ENCODE data around the gene OR2J2.
"Not testable (repeated sequence)": the region's sequence is repeated elsewhere in the genome, so short reads cannot be mapped to it uniquely, and the experiment has no call there.

Gene OR2J2

DNA sequence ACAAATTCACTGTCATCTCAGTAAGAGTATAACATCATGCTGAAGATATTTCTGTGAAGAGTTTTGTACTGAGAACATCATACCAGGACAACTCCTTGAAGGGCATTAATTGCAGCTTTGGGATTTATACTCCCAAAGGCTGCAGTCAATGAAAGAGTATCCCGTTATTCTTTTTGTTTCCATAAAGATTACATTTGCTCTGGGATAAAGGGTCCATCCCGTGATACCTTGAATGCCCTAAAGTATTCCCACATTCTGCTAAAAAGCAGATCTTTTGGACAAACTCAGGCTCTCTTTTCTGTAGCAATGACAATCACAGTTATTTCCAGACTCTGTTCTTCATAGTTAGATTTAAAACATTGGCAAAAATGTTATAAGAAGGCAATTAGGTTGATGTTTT lies at the start of gene OR2J2:
Gene OR2J2, plus strand, starts transcription at position 301 of the 400 bp plus-strand sequence. CDS start 2,729 bp downstream, outside the sequence.
- DNase-seq = not testable (repeated sequence)

DNA sequence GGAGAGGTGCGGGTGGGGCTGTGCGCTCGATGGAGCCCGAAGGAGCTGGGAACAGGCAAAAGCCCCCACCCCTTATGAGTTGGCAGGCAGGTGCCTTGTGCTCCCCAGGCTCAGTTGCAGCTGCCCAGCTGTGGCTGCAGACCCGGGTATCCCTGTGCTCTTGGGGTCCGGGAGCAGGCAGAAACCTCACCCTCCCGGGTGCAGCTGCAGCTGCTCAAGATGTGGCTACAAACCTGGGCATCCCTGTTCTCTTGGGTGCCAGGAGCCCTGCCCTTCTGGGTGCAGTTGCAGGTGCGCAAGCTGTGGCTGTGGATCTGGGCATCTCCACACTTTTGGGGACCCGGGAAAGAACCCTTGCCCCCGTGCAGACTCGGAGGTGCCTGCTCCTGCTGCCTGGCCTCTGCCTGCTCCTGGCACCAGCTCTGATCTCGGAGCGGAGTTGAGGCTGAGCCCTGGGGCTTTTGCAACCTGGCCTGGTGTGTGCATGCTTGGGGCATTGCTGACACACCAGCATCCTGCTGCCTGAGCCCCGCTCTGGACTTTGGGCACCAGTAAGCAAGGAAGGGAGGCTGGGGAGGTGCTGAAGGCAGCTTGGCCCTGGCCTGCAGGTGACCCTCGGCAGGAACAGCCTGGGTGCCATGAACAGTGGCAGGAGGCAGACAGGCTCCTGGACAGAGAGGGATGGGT lies 41.2 kb upstream of the OR2J2 start:
- DNase-seq = no peak

DNA sequence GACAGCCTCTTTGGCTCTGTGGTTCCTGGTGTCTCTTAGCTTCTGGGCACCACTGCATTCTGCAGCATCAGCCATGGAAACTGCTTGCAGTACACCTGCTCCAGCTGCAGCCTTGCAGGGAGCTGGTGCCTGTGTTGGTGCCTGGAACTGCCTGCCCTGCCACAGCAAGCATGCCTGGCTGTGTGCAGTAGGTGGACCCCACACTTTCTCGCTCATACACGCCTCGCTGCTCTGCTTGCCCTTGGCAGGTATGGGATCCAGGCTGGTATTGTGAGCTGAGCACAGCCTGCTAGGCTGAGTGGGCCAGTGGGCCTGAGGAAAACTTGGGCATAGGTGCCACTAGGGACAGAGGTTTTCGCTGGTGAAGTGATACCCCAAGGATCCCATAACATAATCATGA lies 40.1 kb upstream of the OR2J2 start:
- no peak for DNase-seq

DNA sequence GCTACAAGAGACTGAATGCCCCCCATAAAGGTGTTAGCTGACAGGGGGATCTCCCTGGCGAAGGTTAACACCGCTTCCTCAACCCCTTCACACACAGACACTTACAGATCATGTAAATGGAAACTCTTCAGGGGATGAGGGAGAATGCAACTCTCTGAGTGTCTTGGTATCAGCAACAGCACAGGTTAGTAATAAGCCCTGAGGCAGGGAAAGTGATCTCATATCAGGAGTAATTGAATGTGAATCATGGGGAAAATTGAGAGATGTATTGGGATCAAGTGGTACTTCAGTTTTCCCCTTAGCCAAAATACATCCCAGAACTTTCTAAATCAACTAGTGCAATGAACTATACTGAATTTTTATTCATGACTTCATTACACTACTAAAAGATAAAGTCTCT lies 39.0 kb upstream of the OR2J2 start:
- DNase-seq = no peak

DNA sequence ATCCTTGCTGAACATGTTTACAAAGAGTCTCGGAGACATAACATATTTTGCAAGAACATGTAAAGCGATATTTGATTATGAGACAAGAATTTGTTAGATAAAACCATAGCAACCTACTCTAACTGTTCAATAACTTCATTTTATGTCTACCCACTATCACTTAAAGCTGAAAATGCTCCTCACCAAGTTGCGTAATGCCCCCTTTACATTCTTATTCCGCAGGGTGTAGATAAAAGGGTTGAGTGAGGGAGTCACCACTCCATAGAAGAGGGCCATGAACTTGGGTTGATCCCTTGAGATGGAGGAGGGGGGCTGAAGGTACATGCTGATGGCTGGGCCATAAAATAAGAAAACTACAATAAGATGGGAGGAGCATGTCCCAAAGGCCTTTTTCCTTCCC lies 33.0 kb upstream of the OR2J2 start:
- DNase-seq = no peak

DNA sequence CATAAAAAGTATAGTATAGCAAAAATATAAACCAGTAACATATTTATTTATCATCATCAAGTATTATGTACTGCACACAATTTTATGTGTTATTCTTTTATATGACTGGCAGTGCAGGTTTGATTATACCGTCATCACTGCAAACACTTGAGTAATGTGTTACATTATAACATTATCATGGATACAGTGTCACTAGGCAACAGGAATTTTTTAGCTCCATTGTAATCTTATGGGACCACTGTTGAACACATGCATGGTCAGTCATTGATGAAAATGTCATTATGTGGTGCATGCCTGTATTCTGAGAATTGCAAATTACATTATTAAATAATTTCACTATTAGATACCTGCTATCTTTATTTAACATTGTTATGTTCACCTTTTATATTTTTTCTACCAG lies 29.1 kb upstream of the OR2J2 start:
- DNase-seq = no peak

DNA sequence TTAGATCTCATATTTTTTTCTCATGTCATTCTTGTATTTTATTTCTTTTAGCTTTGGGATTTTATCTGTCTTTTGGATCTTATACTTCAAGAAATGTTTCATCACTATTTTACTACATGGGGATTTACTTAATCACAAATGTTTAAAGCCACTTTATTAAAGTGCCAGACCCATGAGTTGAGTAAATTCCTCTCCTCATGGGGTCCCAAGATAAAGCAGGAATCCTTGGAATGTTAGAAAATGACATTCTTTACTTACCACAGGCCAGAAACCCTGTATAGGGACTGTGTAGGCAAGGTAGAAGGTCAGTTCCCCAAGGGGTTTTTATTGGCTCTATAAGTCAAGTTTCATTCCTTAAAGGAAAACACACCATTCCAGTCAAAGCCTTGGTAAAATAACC lies 28.4 kb upstream of the OR2J2 start:
- DNase-seq = no peak

DNA sequence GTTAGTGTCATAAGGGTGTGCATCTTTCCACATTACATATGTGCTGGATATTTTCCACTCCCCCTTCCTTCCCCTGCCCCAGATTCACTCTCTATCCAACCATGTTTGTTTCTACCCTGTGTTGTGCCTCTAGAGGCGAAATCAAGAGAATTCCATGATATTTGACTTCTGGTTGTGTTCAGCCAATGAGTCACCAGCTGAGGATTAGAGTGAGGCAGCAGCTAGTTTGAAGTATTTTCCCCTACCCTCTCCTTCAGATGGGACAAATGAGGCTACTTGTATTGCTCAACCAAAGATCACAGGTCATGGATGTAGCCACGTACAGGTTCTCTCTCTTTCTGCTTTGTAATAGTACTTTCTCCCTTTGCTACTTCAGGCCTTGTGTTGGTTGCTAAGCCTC lies 24.5 kb upstream of the OR2J2 start:
- no peak for DNase-seq

DNA sequence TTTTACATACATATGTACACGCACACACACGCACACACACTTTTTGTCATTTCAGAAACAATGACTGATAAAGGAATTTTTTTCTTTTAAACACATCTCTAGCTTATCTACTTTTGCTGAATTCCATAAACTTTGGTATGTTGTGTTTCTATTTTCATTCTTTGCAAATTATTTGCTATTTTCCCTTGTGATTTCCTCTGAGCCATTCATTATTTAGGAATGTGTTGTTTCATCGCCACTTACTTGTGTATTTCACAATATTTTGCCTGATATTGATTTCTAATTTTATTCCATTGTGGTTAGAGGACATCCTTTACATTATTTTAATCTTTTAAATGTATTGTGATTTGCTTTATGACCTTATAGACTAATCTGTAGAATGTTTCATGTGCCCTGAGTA lies 23.6 kb upstream of the OR2J2 start:
- no peak for DNase-seq

DNA sequence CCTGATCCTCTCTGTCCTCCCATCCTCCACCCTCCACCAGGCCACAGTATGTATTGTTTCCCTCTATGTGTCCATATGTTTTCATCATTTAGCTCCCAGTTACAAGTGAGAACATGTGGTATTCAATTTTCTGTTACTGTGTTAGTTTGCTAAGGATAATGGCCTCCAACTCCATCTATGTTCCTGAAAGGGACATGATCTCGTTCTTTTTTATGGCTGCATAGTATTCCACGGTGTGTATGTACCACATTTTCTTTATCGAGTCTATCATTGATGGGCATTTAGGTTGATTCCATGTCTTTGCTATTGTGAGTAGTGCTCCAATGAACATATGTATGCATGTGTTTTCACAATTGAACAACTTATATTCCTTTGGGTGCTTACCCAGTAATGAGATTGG lies 21.3 kb upstream of the OR2J2 start:
- DNase-seq = not testable (repeated sequence)

DNA sequence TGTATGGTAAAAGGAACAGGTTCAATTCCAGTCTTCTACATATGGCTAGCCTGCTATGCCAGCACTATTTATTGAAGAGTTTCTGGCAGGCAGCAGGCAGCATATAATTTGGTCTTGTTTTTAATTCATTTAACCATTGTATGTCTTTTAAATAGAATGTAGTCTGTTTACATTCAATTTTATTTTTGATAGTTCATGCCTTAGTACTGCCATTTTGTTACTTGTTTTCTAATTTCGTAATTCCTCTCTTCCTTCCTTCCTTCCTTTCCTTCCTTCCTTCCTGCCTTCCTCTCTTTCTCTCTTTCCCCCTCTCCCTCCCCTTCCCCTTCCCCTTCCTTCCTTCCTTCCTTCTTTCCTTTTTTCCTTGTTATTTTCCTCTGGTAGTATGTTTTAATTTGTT lies 17.6 kb upstream of the OR2J2 start:
- no peak for DNase-seq

DNA sequence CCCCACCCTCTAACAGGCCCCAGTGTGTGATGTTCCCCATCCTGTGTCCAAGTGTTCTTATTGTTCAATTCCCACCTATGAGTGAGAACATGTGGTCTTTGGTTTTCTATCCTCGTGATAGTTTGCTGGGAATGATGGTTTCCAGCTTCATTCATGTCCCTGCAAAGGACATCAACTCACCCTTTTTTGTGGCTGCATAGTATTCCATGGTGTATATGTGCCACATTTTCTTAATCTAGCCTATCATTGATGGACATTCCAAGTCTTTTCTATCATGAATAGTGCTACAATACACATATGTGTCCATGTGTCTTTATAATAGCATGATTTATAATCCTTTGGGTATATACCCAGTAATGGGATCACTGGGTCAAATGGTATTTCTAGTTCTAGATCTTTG lies 15.5 kb upstream of the OR2J2 start:
- not testable (repeated sequence) for DNase-seq

DNA sequence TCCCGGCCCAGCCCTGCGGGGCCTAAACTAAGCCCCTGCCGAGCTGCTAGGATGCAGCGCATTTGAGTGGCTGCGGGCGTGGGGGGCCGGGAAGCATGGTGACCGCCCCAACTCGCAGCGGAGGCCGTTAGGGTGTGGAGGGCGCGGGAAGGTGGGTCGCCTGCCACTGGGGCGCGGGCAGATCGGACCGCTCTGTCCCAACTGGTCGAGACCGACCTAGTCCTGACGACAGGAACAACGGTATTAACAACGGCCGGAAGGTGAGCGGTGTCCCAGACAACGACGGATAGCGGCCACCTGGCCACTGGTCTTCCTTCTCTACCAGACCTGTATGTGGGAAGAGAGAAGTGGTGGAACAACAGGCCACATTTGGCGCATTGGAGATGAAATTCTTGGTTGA lies 10.8 kb upstream of the OR2J2 start:
- DNase-seq = not testable (repeated sequence)

DNA sequence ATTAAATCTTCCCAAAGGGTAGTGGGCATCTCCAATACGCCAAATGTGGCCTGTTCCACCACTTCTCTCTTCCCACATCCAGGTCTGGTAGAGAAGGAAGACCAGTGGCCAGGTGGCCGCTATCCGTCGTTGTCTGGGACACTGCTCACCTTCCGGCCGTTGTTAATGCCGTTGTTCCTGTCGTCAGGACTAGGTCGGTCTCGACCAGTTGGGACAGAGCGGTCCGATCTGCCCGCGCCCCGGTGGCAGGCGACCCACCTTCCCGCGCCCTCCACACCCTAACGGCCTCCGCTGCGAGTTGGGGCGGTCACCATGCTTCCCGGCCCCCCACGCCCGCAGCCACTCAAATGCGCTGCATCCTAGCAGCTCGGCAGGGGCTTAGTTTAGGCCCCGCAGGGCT lies 5.1 kb upstream of the OR2J2 start:
- DNase-seq = not testable (repeated sequence)

DNA sequence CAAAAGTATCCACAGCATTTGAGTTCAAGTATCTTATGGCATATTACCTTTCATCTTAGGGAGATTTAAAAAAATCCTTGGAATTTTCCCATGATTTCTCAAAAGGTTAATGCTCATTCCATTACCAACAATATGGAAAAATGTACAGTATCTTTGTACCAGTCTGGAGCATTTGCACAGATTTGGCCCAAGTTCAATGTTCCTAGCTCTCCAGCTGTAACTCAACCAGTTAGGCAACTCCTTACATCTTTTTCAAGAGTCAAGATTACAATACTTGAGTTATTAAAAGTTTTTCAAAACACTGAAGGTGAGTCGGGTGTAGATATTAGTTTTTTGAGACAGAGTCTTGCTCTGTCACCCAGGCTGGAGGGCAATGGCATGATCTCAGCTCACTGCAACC lies 1.0 kb downstream of the OR2J2 start:
- no peak for DNase-seq

DNA sequence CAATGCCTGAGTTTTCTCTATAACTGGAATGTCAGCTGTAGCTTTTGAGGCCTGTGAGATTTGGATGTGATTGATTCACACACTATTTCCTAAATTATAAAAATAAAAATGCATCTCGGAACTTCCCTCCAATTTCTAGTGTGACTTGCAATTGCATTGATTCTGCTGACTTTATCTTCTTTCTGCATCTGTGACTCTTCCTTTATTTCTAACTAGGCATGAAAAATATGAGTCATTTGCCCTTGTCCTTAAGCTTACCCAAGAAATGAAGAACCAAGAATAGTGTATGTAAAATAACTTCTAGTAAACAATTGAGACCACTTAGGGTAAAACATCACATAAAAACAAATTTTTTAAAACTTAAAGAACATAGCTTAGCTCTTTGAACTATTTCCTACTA lies 12.9 kb downstream of the OR2J2 start:
- no peak for DNase-seq

DNA sequence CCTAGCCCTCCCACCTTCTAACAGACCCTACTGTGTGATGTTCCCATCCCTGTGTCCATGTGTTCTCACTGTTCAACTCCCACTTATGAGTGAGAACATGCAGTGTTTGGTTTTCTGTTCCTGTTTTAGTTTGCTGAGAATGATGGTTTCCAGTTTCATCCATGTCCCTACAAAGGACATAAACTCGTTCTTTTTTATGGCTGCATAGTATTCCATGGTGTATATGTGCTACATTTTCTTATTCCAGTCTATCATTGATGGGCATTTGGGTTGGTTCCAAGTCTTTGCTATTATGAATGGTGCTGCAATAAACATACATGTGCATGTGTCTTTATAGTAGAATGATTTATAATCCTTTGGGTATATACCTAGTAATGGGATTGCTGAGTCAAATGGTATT lies 18.0 kb downstream of the OR2J2 start:
- DNase-seq = not testable (repeated sequence)

DNA sequence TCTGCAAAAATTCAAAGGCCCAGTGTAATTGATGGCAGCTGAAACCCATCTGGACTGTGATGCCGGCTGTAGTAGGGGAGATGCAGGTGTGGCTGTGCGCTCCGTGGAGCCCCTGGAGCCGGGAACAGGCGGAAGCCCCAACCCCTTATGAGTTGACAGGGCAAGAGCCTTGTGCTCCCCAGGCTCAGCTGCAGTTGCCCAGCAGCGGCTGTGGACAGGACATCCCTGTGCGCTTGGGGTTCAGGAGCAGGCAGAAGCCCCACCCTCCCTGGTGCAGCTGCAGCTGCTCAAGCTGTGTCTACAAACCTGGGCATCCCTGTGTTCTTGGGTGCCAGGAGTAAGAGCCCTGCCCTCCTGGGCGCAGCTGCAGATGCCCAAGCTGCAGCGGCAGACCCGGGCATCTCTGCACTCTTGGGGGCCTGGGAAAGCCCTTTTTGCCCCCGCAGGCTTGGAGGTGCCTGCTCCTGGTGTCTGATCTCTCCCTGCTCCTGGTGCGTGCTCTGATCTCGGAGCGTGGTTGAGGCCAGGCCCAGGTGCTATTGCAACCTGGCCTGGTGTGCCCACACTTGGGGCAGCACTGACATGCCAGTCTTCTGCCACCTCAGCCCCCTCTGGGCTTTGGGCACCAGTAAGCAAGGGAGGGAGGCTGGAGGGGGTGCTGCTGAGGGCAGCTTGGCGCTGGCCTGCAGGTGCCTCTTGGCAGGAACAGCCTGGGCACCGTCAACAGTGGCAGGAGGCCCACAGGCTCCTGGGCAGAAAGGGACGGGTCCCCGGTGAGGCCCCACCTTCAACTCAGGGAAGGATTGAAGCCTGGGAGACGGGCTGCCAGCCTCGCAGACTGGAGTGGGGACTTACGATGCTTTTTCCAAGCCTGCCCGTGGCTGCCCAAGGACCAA lies 30.3 kb downstream of the OR2J2 start:
- no peak for DNase-seq

DNA sequence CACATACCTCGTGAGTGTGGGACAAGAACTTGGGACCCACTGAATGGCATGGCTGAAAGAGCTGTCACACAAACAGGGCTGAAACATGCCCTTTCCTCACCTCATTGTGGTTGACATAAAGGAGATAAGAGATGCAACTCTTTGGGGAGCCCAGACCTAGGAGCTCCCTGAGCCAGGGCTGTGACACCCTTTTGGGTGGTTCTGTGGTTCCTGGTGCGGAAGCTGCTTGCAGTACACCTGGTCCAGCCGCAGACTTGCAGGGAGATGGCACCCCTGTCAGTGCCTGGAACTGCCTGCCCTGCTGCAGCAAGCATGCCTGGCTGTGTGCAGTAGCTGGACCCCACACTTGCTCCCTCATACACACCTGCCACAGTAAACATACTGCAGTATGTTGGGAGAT lies 31.3 kb downstream of the OR2J2 start:
- DNase-seq = no peak

DNA sequence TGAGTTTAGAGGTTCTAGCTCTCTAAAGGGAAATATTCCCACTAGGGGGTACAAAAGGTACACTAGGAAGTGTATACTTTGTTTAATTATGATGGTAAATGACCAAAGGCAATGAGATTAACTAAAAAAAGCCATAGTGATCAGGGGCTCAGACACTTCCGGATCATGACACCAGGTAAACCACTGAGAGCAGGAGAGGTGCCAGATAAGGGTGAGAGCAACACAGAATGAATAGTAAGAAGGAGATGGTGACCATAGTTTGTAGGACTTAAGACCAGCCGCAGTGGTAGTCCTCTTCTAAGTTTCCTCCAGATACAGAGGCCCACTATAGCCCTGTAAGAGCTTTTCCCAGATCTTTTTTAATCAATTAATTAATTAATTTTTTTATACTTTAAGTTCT lies 40.8 kb downstream of the OR2J2 start:
- DNase-seq = no peak

DNA sequence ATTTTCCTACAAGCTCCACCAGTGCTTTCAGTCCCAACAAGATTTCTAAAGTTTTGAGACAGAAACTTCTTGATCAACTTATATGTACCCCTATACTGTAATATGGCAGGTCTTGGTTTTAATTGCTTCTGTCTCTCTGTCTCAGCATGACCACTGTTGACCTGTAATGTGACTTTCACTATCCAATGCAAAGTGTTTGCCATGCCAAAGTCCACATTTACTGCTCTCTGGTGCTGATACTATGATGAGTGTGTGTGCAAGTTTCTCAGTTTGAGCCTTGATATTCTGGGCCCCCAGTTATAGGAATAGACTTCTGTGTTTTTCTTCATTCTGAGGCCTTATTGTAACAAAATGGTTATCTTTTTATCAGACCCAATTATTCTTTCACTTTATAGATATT lies 45.8 kb downstream of the OR2J2 start:
- no peak for DNase-seq

DNA sequence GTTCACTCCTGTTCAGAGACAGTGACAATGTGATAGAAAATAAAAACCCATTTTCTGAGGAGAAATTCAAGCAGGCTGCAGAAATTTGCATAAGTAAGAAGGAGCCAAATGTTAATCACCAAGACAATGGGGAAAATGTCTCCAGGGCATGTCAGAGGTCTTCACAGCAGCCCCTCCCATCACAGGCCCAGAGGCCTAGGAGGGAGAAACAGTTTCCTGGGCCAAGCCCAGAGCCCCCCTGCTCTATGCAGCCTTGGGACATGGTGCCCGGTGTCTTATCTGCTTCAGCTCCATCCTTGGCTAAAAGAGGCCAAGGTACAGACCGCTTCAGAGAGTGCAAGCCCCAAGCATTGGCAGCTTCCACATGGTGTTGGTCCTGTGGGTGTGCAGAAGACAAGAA lies 46.5 kb downstream of the OR2J2 start:
- not testable (repeated sequence) for DNase-seq

DNA sequence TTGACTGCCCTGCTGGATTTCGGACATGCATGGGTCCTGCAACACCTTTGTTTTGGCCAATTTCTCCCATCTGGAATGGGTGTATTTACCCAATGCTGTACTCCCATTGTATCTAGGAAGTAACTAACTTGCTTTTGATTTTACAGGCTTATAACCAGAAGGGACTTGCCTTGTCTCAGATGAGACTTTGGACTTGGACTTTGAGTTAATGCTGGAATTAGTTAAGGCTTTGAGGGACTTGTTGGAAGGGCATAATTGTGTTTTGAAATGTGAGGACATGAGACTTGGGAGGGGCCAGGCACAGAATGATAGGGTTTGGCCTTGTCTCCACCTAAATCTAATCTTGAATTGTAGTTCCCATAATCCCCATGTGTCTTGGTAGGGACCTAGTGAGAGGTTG lies 47.3 kb downstream of the OR2J2 start:
- not testable (repeated sequence) for DNase-seq

Measured in NCI-H748 treated with DMSO at 0.1 percent for 48 hours (cell line).